ENCODE data around the gene PIK3AP1.
A peak's percentile ranks its signal among the peaks of the same experiment; 100 is the strongest.

PIK3AP1 gene

DNA sequence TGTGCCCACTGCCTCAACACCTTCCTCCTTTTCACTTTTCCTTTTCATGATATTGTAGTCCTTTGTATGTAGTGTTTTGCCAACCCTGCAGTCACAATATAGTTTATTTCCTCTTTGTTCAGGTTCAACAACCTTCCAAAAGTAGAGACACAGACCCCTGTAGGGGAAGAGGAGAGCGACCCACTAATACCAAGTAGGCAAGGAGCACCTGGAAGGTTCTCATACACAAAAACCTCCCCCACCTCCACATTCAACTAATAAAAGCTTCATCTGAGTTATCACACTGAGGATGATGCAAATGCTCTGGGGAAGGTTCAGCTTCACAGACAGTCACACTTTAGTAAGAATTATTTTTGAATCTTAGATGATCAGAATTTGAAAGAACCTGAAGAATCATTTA, 41.6 kb downstream of the PIK3AP1 start:
- FAIRE-seq (peak; percentile 39), DNase-seq (ENCODE audit: extremely low spot score, insufficient read length, low read depth) (no peak)

DNA sequence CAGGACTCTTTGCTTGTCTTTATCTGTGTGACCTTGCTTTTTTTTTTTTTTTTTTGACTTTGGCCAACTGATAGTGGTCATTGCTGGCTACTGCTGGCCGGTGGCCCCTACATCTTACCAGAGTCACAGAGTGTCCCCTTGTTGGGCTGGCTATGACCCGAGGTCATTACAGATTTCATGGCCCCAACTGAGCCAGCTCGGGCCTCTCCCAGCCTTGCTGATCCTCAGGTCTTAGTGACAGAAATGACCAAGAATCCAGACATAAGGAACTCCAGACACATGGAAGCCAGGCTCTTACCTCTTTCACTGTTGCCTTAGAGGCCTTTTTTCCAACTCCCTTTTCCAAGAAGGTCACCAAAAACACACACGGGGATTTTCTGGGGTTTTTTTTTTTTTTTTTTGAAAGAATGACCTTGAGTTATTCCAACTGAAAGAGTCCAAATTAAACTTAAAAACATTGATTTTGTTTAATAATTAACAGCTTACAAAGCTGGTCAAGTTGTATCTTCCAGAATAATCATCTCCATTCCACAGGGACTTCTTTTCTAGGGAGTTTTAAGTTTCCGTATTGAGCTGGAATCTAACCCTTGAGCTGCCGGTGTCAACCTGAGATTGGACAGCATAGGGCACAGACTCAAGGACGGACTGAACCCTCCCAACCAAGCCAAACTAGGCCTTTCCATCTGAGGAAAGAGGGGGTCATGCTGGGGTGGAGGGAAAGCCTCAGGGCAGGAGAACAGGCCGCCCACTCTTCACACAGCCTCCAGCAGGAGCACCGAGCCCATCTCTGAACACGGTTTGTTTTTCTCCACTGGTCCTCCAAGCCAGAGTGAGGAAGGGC, 43.8 kb downstream of the PIK3AP1 start:
- no peak for DNase-seq (ENCODE audit: extremely low spot score, insufficient read length, low read depth)
- FAIRE-seq = no peak

DNA sequence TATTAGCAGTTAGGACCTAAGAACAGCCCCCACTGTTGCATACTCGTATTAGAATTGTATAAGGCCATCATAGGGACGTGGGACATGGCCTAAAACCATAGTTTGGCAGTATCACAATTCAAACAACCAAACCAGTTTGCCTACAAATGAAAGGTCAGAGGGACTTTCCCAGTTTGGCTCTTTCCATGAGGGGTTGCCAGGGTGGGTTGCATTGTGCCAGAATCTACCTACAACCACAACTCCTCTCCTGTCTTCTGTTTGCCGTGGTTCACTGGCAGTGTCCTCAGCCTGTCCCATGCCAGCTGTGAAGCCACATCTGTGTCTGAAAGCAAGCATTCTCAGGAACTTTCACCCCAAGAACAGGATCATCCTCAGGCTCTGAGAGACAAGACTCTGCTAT, 44.5 kb downstream of the PIK3AP1 start:
- FAIRE-seq = no peak

DNA sequence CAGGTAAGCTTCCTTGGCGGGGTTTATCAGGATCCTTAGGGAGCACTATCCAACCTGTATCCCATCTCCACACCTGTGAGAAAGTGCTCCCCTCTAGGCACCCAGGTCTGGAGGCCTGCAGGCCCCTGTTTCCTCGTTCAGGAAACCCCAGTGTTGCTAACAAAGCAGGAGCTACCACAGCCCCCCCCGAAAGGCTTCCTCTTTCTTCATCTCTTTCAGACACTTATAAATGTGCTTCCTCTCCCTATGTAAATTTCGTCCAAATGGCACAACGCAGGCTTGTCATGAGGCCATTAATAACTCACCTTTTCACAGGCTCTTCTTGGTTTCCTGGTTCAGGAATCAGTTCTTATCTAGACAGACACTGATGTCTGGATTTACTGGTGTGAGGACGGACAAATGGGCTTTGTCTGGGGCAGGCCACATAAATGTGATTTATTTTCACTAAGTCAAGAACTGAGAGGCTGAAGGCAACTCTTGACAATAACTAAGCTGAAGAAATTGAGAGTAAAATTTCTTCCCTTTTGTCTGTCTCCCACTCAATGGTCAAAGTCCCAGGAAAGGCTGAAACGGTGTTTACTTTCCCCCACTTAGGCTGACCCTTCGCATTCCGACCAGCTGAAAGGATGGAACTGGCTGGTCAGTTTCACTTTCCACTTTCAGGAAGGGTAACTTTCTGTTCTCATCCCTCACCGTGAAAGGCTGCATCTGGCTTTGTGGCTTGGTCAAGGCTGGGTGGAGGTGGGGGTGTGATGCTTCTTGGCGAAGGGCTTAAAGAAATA, 46.8 kb downstream of the PIK3AP1 start:
- no peak for DNase-seq (ENCODE audit: extremely low spot score, insufficient read length, low read depth)
- peak; percentile 94 for FAIRE-seq

More for the DNA sequence above, 44.5 kb downstream of the PIK3AP1 start:
- DNase-seq (ENCODE audit: extremely low spot score, insufficient read length, low read depth) = no peak

DNA sequence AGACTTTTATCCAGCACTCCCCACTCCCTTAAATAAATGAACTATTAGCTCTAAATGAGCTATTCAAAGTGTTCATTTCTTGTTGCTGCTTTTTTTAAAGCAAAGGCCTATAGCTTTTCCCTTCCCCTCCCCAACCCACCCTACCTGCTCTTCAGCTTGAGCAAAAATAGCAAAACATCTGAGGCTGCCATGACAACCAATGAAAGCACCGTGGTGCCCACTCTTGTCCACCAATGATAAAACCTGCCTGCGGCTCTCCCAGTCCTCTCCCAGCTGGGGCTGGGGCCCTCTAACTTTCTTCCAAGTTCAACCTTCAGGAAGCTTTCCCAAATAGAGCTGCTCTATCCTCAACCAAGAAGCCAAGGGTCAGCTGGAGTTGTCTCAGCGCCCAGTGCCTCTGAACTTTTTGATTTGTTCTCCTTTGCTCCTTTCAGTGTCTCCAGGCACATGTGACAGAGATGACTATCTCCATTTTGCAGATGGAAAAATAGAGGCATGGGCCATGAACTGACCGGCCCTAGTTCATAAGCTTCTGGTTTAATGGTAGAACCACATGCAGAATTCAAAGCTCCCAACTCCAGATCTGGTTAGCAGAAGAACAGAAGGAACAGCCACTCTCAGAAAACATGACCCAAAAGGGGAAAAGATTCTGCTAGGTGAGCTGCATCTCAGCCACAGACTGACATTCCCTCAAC, 47.7 kb downstream of the PIK3AP1 start:
- FAIRE-seq (no peak), DNase-seq (ENCODE audit: extremely low spot score, insufficient read length, low read depth) (no peak)

DNA sequence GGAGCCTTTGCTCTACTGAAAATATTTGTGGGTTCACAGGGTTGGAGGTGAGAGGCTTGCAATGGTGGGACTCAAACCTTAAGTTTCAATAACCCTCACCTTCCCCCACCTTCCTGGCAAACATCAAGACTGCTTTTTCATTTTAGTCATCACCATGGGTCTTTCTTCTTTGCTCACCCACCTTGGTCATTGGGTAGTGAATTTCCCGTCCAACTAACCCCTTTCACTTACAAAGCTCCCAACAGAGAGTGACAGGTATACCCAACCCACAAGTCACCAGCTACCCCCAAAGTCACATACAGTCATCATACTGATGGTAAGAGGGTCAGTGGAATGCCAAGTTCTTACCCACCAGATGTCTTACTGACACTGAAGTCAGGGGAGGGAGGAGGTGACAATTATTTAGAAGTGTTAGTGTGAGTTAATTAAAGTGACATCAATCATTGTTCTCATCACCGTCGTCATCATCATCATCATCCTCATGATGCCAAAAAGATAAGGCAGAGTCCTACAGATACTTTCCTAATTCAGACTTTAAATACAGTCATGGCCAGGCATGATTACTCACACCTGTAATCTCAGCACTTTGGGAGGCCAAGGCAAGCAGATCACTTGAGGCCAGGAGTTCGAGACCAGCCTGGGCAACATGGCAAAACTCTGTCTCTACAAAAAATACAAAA, 49.0 kb downstream of the PIK3AP1 start:
- peak; percentile 75 for FAIRE-seq

DNA sequence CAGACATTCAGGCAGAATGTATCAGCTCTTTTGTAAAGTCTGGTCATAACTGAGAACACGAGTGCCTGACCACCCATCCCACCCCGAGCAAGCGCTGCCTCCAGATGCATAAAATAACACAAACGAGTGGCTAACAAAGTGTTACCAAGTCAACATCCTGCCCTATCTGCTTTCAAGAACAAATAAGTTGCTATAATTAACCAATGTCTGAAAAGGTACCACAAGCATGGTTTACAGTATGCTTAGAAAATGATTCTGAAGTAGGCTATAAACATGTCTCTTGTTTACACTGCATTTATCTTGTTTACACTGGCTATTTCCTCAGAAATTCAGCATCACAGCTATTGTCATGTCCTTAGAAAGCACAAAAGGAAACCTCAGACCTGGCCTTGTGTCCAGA, 49.5 kb downstream of the PIK3AP1 start:
- DNase-seq (ENCODE audit: extremely low spot score, insufficient read length, low read depth) (no peak), FAIRE-seq (no peak)

More for the DNA sequence above, 49.0 kb downstream of the PIK3AP1 start:
- no peak for DNase-seq (ENCODE audit: extremely low spot score, insufficient read length, low read depth)

DNA sequence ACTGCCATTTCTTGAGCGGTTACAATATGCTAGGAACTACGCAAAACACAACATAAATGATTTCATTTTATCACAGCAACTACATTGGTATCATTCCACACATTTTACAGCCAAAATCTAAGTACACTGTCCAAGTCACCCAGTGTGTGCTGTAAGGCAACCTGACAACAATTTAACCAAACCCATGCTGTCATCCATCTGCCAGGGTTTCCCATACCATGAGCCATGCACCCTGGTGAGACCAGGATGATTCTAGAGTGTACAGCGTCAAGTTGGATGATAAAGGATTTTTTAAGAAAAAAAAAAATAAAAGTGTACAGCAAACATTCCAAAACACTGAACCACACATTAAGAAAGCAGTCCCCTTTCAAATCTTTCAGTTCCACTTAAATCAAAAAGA, 52.9 kb downstream of the PIK3AP1 start:
- FAIRE-seq (no peak), DNase-seq (ENCODE audit: extremely low spot score, insufficient read length, low read depth) (no peak)

DNA sequence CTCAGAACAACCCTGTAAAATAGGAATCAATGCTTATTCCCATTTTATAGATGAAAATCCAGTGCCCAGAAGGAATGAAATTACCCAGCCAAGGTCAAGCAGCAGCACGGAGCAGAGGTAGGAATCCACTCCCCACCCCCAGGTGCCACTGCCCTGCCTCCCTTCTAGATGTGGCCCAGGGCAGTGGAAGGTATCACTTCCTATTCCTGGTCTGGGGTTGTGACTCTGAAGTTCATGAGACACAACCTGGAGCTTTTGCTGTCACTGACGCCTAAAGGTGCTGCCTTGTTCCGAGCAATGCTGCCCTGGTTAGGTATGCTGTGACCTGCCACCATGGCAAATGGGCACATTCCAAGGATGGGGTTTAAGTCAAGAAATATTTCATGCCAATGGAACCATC, 53.6 kb downstream of the PIK3AP1 start:
- no peak for DNase-seq (ENCODE audit: extremely low spot score, insufficient read length, low read depth)
- FAIRE-seq = peak; percentile 50

DNA sequence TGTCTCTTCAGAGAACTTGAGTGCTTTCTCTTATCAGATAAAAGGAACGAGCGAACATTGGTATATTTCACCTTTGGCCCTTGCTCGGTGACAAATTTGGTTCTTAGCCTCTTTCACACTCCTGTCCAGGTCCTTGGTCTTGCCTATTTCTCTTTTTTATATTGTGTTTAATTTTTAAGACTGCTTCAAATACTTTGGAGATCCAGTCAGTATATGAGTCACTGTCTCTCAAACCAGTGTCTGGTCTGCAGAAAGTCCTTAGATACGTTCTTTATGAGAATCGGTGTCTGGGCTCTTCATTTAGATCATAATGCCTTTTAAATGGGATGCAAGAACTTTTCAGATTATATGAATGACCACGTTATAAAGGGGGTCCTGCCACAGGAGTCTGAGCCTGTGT, 55.0 kb downstream of the PIK3AP1 start:
- DNase-seq (ENCODE audit: extremely low spot score, insufficient read length, low read depth) = no peak
- no peak for FAIRE-seq

DNA sequence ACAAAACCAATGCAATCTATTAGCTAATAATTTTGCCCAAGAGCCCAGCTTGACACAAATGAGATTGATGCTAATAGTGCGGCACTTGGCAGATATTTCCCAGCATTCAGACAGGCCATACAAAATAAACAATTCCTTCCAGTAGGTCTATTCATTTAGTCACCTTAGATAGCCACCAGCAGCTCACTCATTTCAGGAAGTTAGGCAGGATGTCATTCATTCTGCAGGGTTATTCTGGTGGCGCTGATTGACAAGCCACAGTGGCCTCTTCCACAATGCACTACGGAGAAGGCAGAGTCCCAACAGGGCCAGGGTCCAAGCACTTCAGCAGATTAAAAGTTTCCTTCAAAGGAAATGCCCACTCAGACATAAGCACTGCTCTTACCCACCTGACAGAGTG, 55.8 kb downstream of the PIK3AP1 start:
- no peak for DNase-seq (ENCODE audit: extremely low spot score, insufficient read length, low read depth)

DNA sequence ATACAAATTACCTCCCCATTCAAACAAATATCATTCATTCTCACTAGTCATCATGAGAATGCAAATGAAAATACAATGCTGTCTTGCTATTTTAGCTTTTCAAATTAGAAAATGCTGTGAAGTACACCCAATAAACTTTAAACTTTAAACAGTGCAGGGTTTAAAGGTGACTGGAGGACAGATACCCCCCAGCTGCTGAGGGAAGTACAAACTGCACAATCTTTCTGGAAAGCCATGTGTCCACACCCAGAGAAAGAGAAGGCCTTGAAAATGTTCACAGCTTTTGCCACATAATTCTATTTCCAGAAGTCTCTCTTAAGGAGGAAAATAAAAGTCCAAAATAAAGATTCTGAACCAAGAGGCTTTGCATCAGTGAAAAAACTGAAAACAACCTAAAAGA, 56.5 kb downstream of the PIK3AP1 start:
- FAIRE-seq (no peak), DNase-seq (ENCODE audit: extremely low spot score, insufficient read length, low read depth) (no peak)

More for the DNA sequence above, 55.8 kb downstream of the PIK3AP1 start:
- peak; percentile 41 for FAIRE-seq

DNA sequence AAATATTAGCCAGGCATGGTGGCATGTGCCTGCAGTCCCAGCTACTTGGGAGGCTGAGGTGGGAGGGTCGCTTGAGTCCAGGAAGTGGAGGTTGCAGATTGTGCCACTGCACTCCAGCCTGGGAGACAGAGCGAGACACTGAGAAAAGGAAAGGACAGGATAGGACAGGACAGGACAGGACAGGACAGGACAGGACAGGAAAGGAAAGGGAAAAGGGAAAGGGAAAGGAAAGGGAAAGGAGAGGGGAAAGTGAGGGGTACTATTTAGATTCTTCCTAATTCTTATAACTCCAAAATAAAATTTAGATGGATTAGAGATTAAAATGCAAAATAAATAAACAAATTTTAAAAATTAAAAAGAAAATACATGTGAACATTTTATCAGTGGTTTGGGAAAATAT, 58.7 kb downstream of the PIK3AP1 start:
- FAIRE-seq (no peak), DNase-seq (ENCODE audit: extremely low spot score, insufficient read length, low read depth) (no peak)

DNA sequence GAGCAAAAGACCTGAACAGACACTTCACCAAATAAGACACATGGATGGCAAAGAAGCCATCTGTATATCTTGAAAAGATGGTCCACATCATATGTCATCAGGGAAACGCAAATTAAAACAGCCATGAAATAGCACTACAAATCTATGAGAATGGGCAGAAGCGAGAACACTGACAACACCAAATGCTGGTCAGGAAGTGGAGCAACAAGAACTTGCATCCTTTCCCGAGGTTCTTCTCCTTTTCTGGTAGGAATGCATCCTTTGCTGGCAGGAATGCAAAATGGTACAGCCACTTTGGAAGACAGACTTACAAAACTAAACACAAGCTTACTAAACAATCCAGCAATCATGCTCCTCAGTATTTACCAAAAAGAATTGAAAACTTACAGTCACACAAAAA, 60.0 kb downstream of the PIK3AP1 start:
- no peak for FAIRE-seq

DNA sequence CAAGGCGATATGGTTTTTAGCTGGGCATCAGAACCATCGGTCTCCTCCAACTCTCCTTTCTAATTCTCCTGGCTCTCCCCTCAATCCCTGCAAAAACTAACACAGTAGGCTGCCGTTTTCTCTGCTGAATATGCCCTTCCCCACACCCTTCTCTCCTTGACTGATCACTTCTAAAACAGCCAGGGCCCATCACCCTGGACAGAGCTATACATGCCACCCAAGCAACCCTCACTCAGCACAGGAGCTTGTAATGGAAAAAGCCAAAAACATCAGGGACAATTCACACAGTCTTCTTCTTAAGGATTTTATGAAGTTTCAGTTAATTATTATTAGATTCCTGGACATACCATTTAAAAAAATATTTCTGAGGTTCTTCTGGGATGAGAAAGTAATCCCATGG, 61.5 kb downstream of the PIK3AP1 start:
- FAIRE-seq = no peak

More for the DNA sequence above, 60.0 kb downstream of the PIK3AP1 start:
- no peak for DNase-seq (ENCODE audit: extremely low spot score, insufficient read length, low read depth)

DNA sequence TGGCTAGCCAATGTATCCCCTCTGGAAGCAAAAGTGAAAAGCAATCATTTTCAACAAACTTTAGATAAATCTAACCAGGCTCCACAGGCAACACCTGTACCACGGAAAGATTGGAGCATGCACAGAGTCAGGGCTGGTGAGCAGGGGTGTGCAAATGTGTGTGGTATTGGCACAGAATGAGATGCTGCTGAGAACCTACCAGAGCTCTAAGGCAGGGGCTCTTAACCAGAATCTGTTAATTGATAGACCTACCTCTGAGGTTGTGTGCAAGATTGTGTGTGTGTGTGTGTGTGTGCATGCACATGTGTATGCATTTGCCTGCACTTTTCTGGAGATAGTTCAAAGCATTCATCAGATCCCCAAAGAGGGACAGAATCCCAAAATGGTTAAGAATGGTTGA, 62.9 kb downstream of the PIK3AP1 start:
- no peak for FAIRE-seq

More for the DNA sequence above, 61.5 kb downstream of the PIK3AP1 start:
- DNase-seq (ENCODE audit: extremely low spot score, insufficient read length, low read depth) = no peak

DNA sequence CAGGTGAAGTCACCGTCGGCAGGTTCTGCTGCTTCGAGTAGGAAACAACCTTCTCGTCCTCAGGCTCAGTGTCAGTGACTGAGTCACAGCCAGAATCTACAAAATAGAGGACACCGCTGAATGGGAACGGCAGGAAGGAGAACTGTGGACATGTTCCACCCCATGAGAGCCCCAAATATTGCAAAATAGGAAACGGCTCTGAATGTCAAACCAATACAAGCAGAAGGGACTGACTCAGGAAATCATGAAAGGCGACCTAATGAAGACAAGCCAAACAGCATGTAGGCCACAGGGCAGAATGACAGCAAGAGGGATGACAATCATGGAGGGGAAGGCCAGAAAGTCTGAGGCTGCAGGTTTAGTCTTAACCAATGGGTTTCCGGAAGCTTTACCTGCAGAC, 63.5 kb downstream of the PIK3AP1 start:
- DNase-seq (ENCODE audit: extremely low spot score, insufficient read length, low read depth) (no peak), FAIRE-seq (no peak)

More for the DNA sequence above, 62.9 kb downstream of the PIK3AP1 start:
- DNase-seq (ENCODE audit: extremely low spot score, insufficient read length, low read depth) = no peak

DNA sequence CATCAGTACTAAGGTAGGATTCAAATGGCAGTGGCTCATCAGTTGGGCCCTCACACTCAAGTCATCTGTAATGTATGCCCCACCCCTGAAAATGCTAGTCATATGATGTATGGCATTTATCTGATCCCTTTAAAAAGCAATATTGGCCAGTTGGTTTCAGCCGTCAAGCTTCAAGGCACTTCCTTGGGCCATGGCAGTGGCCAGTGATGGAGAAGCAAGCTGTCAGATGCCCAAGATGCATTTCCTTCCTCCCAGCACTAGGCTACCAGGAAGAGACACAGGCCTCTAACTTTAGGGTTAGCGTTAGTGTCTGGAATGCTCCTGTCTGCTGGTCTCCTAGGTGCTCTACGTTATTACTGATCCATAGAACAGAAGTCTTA, 64.1 kb downstream of the PIK3AP1 start:
- no peak for DNase-seq (ENCODE audit: extremely low spot score, insufficient read length, low read depth)
- no peak for FAIRE-seq

DNA sequence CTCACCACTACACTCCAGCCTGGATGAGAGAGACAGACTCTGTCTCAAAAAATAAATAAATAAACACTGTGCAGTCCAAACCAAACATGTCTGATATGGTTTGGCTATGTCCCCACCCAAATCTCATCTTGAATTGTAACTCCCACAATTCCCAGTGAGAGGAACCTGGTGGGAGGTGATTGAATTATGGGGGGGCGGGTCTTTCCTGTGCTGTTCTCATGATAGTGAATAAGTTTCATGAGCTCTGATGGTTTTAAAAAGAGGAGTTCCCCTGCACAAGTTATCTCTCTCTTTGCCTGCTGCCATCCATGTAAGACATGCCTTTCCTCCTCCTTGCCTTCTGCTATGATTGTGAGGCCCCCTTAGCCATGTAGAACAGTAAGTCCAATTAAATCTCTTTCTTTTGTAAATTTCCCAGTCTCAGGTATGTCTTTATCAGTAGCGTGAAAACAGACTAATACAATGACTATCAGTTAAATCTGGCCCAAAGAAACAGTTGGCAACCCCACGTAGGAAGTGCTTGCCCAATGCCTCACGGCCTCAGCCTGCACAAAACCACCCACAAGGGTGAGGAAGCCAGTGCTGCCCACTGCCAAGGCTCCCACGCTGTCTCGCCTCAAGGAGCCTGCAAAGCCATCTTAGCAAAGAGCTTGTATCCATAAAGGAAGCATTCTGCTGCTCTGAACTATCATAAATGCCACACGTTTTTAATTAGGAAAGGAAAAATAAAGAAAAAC, 64.7 kb downstream of the PIK3AP1 start:
- DNase-seq (ENCODE audit: extremely low spot score, insufficient read length, low read depth) (no peak), FAIRE-seq (no peak)
